HepG2 (cell line): ENCODE data around the gene NOL4L. TPM values are rescaled to one million over a fixed set of nuclear protein-coding genes. Genes with fewer than 3 reads are reported as not detected.

Experiments
- CC2D1A ChIP-seq: sonication (generic); formaldehyde crosslinking; IDR thresholded peaks from 2 replicates; pipeline ENCODE4 v1.8.1; 2023; ENCODE audit warnings: mild to moderate bottlenecking, missing genetic modification reagents
- CREM ChIP-seq, 2 experiments: sonication (generic) in 1 of 2; formaldehyde crosslinking in 1 of 2; IDR thresholded peaks; 2 replicates each; pipeline versions ENCODE4 v1.4.0 to v1.6.1; 2016 to 2020; ENCODE audit warnings: antibody characterized with exemption in 1 of 2, mild to moderate bottlenecking in 1 of 2, missing genetic modification reagents in 1 of 2
- FOSL1 ChIP-seq: sonication (generic); formaldehyde crosslinking; IDR thresholded peaks from 2 replicates; pipeline ENCODE4 v1.9.0; 2021; ENCODE audit warnings: missing genetic modification reagents, borderline replicate concordance
- FOXP4 ChIP-seq: sonication (generic); formaldehyde crosslinking; IDR thresholded peaks from 2 replicates; pipeline ENCODE4 v1.4.0; 2020; ENCODE audit warnings: missing genetic modification reagents
- HHEX ChIP-seq: IDR thresholded peaks from 2 replicates; pipeline ENCODE4 v1.6.1; 2016; ENCODE audit warnings: control low read depth
- KLF16 ChIP-seq, 2 experiments: sonication (generic) in 1 of 2; formaldehyde crosslinking in 1 of 2; IDR thresholded peaks; 2 replicates each; pipeline versions ENCODE4 v1.6.1 to v1.8.0; 2016 to 2023; ENCODE audit warnings: missing genetic modification reagents in 2 of 2, missing compliant biosample characterization in 1 of 2
- LRRFIP1 ChIP-seq: sonication (generic); formaldehyde crosslinking; conservative IDR thresholded peaks from 2 replicates; pipeline ENCODE4 v1.4.0; 2020; ENCODE audit warnings: missing genetic modification reagents
- NFE2L2 ChIP-seq: fragments of 150-350 bp; IDR thresholded peaks from 2 replicates; pipeline ENCODE4 v1.6.1; 2014; ENCODE audit warnings: low read length
- SP4 ChIP-seq: sonication (generic); formaldehyde crosslinking; IDR thresholded peaks from 2 replicates; pipeline ENCODE4 v1.8.1; 2023; ENCODE audit warnings: mild to moderate bottlenecking, missing genetic modification reagents
- THRA ChIP-seq: sonication (generic); formaldehyde crosslinking; IDR thresholded peaks from 2 replicates; pipeline ENCODE4 v1.4.0; 2020; ENCODE audit warnings: missing genetic modification reagents, borderline replicate concordance
- ZBTB3 ChIP-seq: sonication (generic); formaldehyde crosslinking; IDR thresholded peaks from 2 replicates; pipeline ENCODE4 v1.4.0; 2020; ENCODE audit warnings: low read depth, mild to moderate bottlenecking, moderate library complexity, missing genetic modification reagents, borderline replicate concordance
- ZFP41 ChIP-seq: sonication (generic); formaldehyde crosslinking; IDR thresholded peaks from 2 replicates; pipeline ENCODE4 v1.4.0; 2020; ENCODE audit warnings: mild to moderate bottlenecking, missing genetic modification reagents, borderline replicate concordance
- ZFP82 ChIP-seq: sonication (generic); formaldehyde crosslinking; IDR thresholded peaks from 2 replicates; pipeline ENCODE4 v1.5.1; 2020; ENCODE audit warnings: mild to moderate bottlenecking, missing genetic modification reagents, borderline replicate concordance
- ZNF331 ChIP-seq: sonication (generic); formaldehyde crosslinking; IDR thresholded peaks from 2 replicates; pipeline ENCODE4 v1.4.0; 2020; ENCODE audit warnings: missing genetic modification reagents
- ZNF350 ChIP-seq: sonication (generic); formaldehyde crosslinking; IDR thresholded peaks from 2 replicates; pipeline ENCODE4 v1.4.0; 2020; ENCODE audit warnings: mild to moderate bottlenecking, low read depth, missing genetic modification reagents, borderline replicate concordance
- ZNF782 ChIP-seq: sonication (generic); formaldehyde crosslinking; IDR thresholded peaks from 2 replicates; pipeline ENCODE4 v1.4.0; 2020; ENCODE audit warnings: missing genetic modification reagents, mild to moderate bottlenecking, borderline replicate concordance
- ZNF841 ChIP-seq: sonication (generic); formaldehyde crosslinking; IDR thresholded peaks from 2 replicates; pipeline ENCODE4 v1.8.1; 2023; ENCODE audit warnings: missing genetic modification reagents, borderline replicate concordance
- polyA plus RNA-seq, 8 experiments: library from polyadenylated mRNA; depleted of rRNA in 3 of 8; stranded (reverse) in 7 of 8; unstranded in 1 of 8; fragments of >200 nt; fragmentation: Illumina TruSeq in 4 of 8; extraction: Trizol in 4 of 8; gene quantifications; 2 replicates each; pipeline versions ENCODE4 v1.2.1 to v1.2.3, GENCODE V29; 2011 to 2016; ENCODE audit warnings: low read depth in 4 of 8, missing spikeins in 1 of 8, mixed read lengths in 1 of 8; ENCODE audit not compliant: insufficient read depth in 1 of 8
- total RNA-seq, 5 experiments: library from RNA; depleted of rRNA; stranded (reverse); fragments of >200 nt; fragmentation: Illumina TruSeq; extraction: Trizol; gene quantifications; 2 replicates each; pipeline ENCODE4 v1.2.3, GENCODE V29; 2016; ENCODE audit warnings: low read depth in 1 of 5
- TF ChIP-seq, protein P1 (sequence below): sonication (generic); formaldehyde crosslinking; IDR thresholded peaks from 2 replicates; pipeline ENCODE4 v1.8.0; 2022; ENCODE audit warnings: missing genetic modification reagents, mild to moderate bottlenecking, moderate library complexity, borderline replicate concordance
- TF ChIP-seq, protein P2 (sequence below): IDR thresholded peaks from 2 replicates; pipeline ENCODE4 v1.6.1; 2016; ENCODE audit warnings: control low read depth

Gene NOL4L
- total and polyA plus RNA-seq, 2 of the 13 experiments (the other 11 are each of a cell fraction or from before 2014, with no cell fraction given), result 16.6 to 35.4 TPM

DNA sequence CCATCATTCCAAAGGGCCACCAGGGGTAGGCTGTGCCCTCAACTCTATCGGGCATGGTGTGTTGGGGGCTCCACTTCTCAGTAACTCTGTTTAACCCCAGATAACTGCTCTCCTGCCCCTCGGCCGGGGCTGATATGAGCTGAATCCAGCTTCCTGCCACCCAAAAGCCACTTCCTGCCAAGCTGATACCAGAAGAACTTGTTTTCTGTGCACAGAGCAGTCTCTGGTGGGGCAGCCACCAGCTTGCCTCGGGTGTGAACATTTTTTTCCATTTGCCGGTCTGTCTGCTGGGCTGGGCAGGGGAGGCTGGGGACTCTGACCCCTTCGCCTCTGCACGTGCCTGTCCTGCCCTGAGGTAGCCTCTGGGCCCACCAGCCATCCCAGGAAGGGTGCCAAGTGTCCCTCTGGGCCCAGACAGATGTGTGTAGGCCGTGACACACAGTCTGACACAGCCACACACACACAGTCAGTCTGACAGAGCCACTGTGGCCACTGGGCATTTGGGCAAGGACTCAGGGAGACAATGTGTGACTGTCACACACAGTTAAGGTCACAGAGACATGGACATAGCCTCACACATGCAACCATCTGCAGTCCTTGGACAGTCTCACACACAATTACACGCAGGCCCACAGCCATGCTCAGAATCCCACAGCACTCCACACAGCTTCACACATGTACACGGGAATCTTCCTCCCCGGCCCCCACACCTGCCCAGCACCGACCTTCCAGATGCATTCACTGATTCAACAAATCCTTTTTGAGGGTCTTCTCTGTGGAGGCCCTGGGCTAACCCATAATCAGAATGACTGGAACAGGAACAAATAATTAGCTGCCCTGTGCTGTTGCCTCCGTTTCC is 45.1 kb downstream of the NOL4L start (continued):
- TF ChIP-seq, protein P1, sequence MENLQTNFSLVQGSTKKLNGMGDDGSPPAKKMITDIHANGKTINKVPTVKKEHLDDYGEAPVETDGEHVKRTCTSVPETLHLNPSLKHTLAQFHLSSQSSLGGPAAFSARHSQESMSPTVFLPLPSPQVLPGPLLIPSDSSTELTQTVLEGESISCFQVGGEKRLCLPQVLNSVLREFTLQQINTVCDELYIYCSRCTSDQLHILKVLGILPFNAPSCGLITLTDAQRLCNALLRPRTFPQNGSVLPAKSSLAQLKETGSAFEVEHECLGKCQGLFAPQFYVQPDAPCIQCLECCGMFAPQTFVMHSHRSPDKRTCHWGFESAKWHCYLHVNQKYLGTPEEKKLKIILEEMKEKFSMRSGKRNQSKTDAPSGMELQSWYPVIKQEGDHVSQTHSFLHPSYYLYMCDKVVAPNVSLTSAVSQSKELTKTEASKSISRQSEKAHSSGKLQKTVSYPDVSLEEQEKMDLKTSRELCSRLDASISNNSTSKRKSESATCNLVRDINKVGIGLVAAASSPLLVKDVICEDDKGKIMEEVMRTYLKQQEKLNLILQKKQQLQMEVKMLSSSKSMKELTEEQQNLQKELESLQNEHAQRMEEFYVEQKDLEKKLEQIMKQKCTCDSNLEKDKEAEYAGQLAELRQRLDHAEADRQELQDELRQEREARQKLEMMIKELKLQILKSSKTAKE (CRISPR knock-in tag), result peak; percentile 93
- TF ChIP-seq NFE2L2 (no peak), LRRFIP1 (CRISPR knock-in tag) (no peak), CC2D1A (CRISPR knock-in tag) (no peak), KLF16 (CRISPR knock-in tag; IDR thresholded peaks at IDR 0.05) (0 out of 4 replicates have a peak, but pooled peaks of 1 of the 2 experiments have one; percentile 43), ZNF782 (CRISPR knock-in tag) (no peak), ZNF350 (peak; percentile 88), SP4 (CRISPR knock-in tag) (no peak), ZFP41 (CRISPR knock-in tag) (no peak), THRA (CRISPR knock-in tag) (peak; percentile 97), ZFP82 (CRISPR knock-in tag) (no peak), HHEX (no peak), CREM (IDR thresholded peaks at IDR 0.05) (peak; percentile 49; the same call in 1 of the 2 replicates), CREM (CRISPR knock-in tag; IDR thresholded peaks at IDR 0.05) (no peak), FOXP4 (CRISPR knock-in tag) (peak; percentile 65; the same call in 1 of the 2 replicates), FOSL1 (CRISPR knock-in tag) (no peak), ZNF331 (CRISPR knock-in tag) (peak; percentile 84; the same call in 1 of the 2 replicates), ZBTB3 (CRISPR knock-in tag) (no peak; the same call in 1 of the 2 replicates), ZNF841 (CRISPR knock-in tag) (no peak)
- TF ChIP-seq, protein P2, sequence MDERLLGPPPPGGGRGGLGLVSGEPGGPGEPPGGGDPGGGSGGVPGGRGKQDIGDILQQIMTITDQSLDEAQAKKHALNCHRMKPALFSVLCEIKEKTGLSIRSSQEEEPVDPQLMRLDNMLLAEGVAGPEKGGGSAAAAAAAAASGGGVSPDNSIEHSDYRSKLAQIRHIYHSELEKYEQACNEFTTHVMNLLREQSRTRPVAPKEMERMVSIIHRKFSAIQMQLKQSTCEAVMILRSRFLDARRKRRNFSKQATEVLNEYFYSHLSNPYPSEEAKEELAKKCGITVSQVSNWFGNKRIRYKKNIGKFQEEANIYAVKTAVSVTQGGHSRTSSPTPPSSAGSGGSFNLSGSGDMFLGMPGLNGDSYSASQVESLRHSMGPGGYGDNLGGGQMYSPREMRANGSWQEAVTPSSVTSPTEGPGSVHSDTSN (CRISPR knock-in tag), result no peak
